SU-DHL-6 (cell line): ENCODE measurements around the gene CIBAR2.

ENCODE experiments used
- H2AFZ ChIP-seq: fragments of 200-600 bp; sonication (generic); 2 replicates; pipeline ENCODE4 v1.6.1; 2014; ENCODE audit warnings: low read depth, mild to moderate bottlenecking, moderate library complexity, mixed read lengths, antibody characterized with exemption, low read length; ENCODE audit not compliant: severe bottlenecking
- H3F3A ChIP-seq: fragments of 200-600 bp; shearing (Covaris generic); 2 replicates; pipeline ENCODE4 v1.6.0; 2016; ENCODE audit warnings: antibody characterized with exemption, mild to moderate bottlenecking; ENCODE audit not compliant: insufficient read depth
- H3K27ac ChIP-seq: fragments of 200-600 bp; sonication (generic); 2 replicates; pipeline ENCODE4 v1.5.1; 2016; ENCODE audit warnings: low read depth, mild to moderate bottlenecking, low read length, moderate library complexity, mixed read lengths
- H3K27me3 ChIP-seq: fragments of 200-600 bp; sonication (generic), shearing (Covaris generic); 2 replicates; pipeline ENCODE4 v1.6.0; 2014; ENCODE audit warnings: mild to moderate bottlenecking, low read length
- H3K36me3 ChIP-seq: fragments of 200-600 bp; sonication (generic); 2 replicates; pipeline ENCODE4 v1.6.1; 2014; ENCODE audit warnings: mild to moderate bottlenecking, low read length, mixed read lengths
- H3K4me2 ChIP-seq: fragments of 300-600, 200-600 bp; shearing (Covaris generic), sonication (generic); 2 replicates; pipeline ENCODE4 v1.6.0; 2014; ENCODE audit warnings: low read length, low read depth, mild to moderate bottlenecking; ENCODE audit not compliant: poor library complexity, severe bottlenecking
- H3K4me3 ChIP-seq: fragments of 200-600 bp; sonication (generic); 2 replicates; pipeline ENCODE4 v1.5.1; 2014; ENCODE audit warnings: antibody characterized with exemption, low read length, mild to moderate bottlenecking, mixed read lengths; ENCODE audit not compliant: insufficient read depth, poor library complexity, severe bottlenecking
- H3K79me2 ChIP-seq: fragments of 200-600 bp; sonication (generic); 2 replicates; pipeline ENCODE4 v1.6.1; 2014; ENCODE audit warnings: mild to moderate bottlenecking, low read length, moderate library complexity; ENCODE audit not compliant: insufficient read depth
- H3K9ac ChIP-seq: fragments of 200-600 bp; sonication (generic); 2 replicates; pipeline ENCODE4 v1.7.0; 2014; ENCODE audit warnings: mild to moderate bottlenecking, low read length
- H3K9me2 ChIP-seq: fragments of 200-600 bp; sonication (generic); replicated peaks from 2 replicates; pipeline ENCODE4 v1.6.1; 2014; ENCODE audit warnings: low read length; ENCODE audit not compliant: insufficient read depth
- H3K9me3 ChIP-seq: fragments of 200-600 bp; sonication (generic); 2 replicates; pipeline ENCODE4 v1.6.1; 2014; ENCODE audit warnings: low read length, mixed read lengths; ENCODE audit not compliant: insufficient read depth
- H4K20me1 ChIP-seq: fragments of 200-600 bp; sonication (generic); 2 replicates; pipeline ENCODE4 v1.6.1; 2014; ENCODE audit warnings: low read depth, mild to moderate bottlenecking, antibody characterized with exemption, low read length, moderate library complexity, mixed read lengths
- CTCF ChIP-seq: fragments of 200-600 bp; sonication (generic); IDR thresholded peaks from one replicate; pipeline ENCODE4 v1.5.1; 2017; ENCODE audit warnings: antibody characterized with exemption, mild to moderate bottlenecking, low read length, moderate library complexity; ENCODE audit not compliant: insufficient read depth, poor library complexity, severe bottlenecking
- EZH2phosphoT487 ChIP-seq: fragments of 200-600 bp; sonication (generic), shearing (Covaris generic); conservative IDR thresholded peaks from 2 replicates; pipeline ENCODE4 v1.6.1; 2018; ENCODE audit warnings: mild to moderate bottlenecking, antibody characterized with exemption, low read length, moderate library complexity, mixed read lengths

The CIBAR2 gene

GRCh38 chr16:85090181-85090580, 22.1 kb downstream of the CIBAR2 start:
- H3K4me3 ChIP-seq, result no peak overlapping the region

GRCh38 chr16:85089525-85089924, 22.7 kb downstream of the CIBAR2 start:
- H2AFZ ChIP-seq, result no peak overlapping the region
- H3F3A ChIP-seq, result no peaks in the 10 kb centered on the region
- H3K9ac ChIP-seq, result no peak overlapping the region
- no peak overlapping the region for H3K4me2 ChIP-seq
- TF ChIP-seq CTCF (no peak), EZH2phosphoT487 (no peak)
- H3K27me3 ChIP-seq, result no peaks in the 10 kb centered on the region
- H4K20me1 ChIP-seq, result no peaks in the 10 kb centered on the region
- no peak overlapping the region for H3K4me3 ChIP-seq
- no peaks in the 10 kb centered on the region for H3K9me2 ChIP-seq
- H3K9me3 ChIP-seq, result no peaks in the 10 kb centered on the region
- H3K27ac ChIP-seq, result no peak overlapping the region
- no peaks in the 10 kb centered on the region for H3K79me2 ChIP-seq
- H3K36me3 ChIP-seq, result no peaks in the 10 kb centered on the region

More at GRCh38 chr16:85090181-85090580, 22.1 kb downstream of the CIBAR2 start:
- no peak overlapping the region for H3K4me2 ChIP-seq
- no peaks in the 10 kb centered on the region for H3K79me2 ChIP-seq
- no peak overlapping the region for H3K27ac ChIP-seq
- H2AFZ ChIP-seq, result no peak overlapping the region
- TF ChIP-seq EZH2phosphoT487, result no peak
- TF ChIP-seq CTCF, result no peak
- no peaks in the 10 kb centered on the region for H3K9me2 ChIP-seq
- no peaks in the 10 kb centered on the region for H3K9me3 ChIP-seq
- H3K9ac ChIP-seq, result no peak overlapping the region
- H3F3A ChIP-seq, result no peaks in the 10 kb centered on the region
- H4K20me1 ChIP-seq, result no peaks in the 10 kb centered on the region
- no peaks in the 10 kb centered on the region for H3K27me3 ChIP-seq
- H3K36me3 ChIP-seq, result no peaks in the 10 kb centered on the region

- Histone ChIP-seq H3K4me3 (no peak overlapping the region), H4K20me1 (no peaks in the 10 kb centered on the region), H3K79me2 (no peaks in the 10 kb centered on the region), H2AFZ (no peak overlapping the region), H3K36me3 (no peaks in the 10 kb centered on the region), H3K27ac (no peak overlapping the region), H3K27me3 (no peaks in the 10 kb centered on the region), H3F3A (no peaks in the 10 kb centered on the region), H3K9me2 (no peaks in the 10 kb centered on the region), H3K9ac (no peak overlapping the region), H3K4me2 (no peak overlapping the region), H3K9me3 (no peaks in the 10 kb centered on the region)
- TF ChIP-seq CTCF (no peak), EZH2phosphoT487 (no peak)
These were observed 23.6 kb downstream of the CIBAR2 start for GRCh38 chr16:85088570-85089199.
